Fibroblast of the aortic adventitia (primary cell): ENCODE measurements around the gene CSHL1. TPM values are rescaled to one million over a fixed set of nuclear protein-coding genes. Genes with fewer than 3 reads are reported as not detected.
"Not testable (repeated sequence)": the region's sequence is repeated elsewhere in the genome, so short reads cannot be mapped to it uniquely, and the experiment has no call there.

Experiments used
- DNase-seq: peaks from one replicate; pipeline ENCODE4 v3.0.0-alpha.2; 2010; ENCODE audit warnings: low read depth
- H3K4me3 ChIP-seq: 2 replicates; pipeline ENCODE4 v1.5.1; 2011; ENCODE audit warnings: low read depth, mild to moderate bottlenecking, control low read depth, low read length, moderate library complexity
- CTCF ChIP-seq: IDR thresholded peaks from 2 replicates; pipeline ENCODE4 v1.5.1; 2011; ENCODE audit warnings: mild to moderate bottlenecking, low read length, control low read depth, inconsistent platforms; ENCODE audit not compliant: insufficient read depth
- total RNA-seq: library from RNA; depleted of rRNA; stranded (reverse); fragments of >200 nt; gene quantifications from 2 replicates; pipeline ENCODE4 v1.2.3, GENCODE V29; 2012; ENCODE audit warnings: low replicate concordance

CSHL1 gene
- total RNA-seq, 1 donor, result not detected

DNA sequence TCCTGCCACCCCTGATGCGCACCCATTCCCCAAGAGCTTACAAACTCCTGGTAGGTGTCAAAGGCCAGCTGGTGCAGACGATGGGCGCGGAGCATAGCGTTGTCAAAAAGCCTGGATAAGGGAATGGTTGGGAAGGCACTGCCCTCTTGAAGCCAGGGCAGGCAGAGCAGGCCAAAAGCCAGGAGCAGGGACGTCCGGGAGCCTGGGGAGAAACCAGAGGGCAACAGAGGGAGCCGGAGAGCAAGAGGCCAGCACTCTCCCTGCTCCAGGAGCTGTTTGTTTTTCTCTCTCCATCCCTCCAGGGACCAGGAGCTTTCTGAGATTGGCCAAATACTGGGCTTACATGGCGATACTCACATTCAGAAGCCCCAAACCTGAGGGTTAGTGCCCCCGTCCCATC, 7.2 kb upstream of the CSHL1 start:
- H3K4me3 ChIP-seq, result no peak overlapping the region
- no peak for DNase-seq
- TF ChIP-seq CTCF, result no peak

- no peak for TF ChIP-seq CTCF
- no peak overlapping the region for H3K4me3 ChIP-seq
- no peak for DNase-seq
Measured at GRCh38 chr17:63917646-63918045, 6.6 kb upstream of the CSHL1 start.

- DNase-seq, result not testable (repeated sequence)
Measured at GRCh38 chr17:63917206-63917605, 6.1 kb upstream of the CSHL1 start.

GRCh38 chr17:63916566-63917185, 5.6 kb upstream of the CSHL1 start:
- no peak overlapping the region for H3K4me3 ChIP-seq
- no peak for TF ChIP-seq CTCF
- DNase-seq, result no peak

More at GRCh38 chr17:63917206-63917605, 6.1 kb upstream of the CSHL1 start:
- not testable (repeated sequence) for H3K4me3 ChIP-seq

- not testable (repeated sequence) for DNase-seq
Measured at GRCh38 chr17:63915753-63916152, 4.7 kb upstream of the CSHL1 start.

GRCh38 chr17:63914471-63914870, 3.4 kb upstream of the CSHL1 start:
- no peak for DNase-seq
- no peak for TF ChIP-seq CTCF
- no peak overlapping the region for H3K4me3 ChIP-seq

More at GRCh38 chr17:63915753-63916152, 4.7 kb upstream of the CSHL1 start:
- not testable (repeated sequence) for H3K4me3 ChIP-seq

GRCh38 chr17:63911657-63912100, 621 bp upstream of the CSHL1 start:
- no peak overlapping the region for H3K4me3 ChIP-seq
- peak; percentile 22 for DNase-seq
- TF ChIP-seq CTCF, result peak; percentile 81

- H3K4me3 ChIP-seq, result no peak overlapping the region
- DNase-seq, result no peak
- no peak for TF ChIP-seq CTCF
Measured at GRCh38 chr17:63910096-63910495, 962 bp downstream of the CSHL1 start.

GRCh38 chr17:63909586-63909985, 1.5 kb downstream of the CSHL1 start:
- H3K4me3 ChIP-seq, DNase-seq: not testable (repeated sequence)
